Fibroblast of lung (primary cell): ENCODE measurements around the gene METAP1D. TPM values are rescaled to one million over a fixed set of nuclear protein-coding genes. Genes with fewer than 3 reads are reported as not detected.
A peak's percentile ranks its signal among the peaks of the same experiment; 100 is the strongest.

ENCODE experiments used
- DNase-seq, 2 donors: peaks; one replicate each; pipeline versions ENCODE4 v3.0.0 to v3.0.0-alpha.2; 2010; ENCODE audit warnings: low read depth in 2 of 2
- H2AFZ ChIP-seq: 2 replicates; pipeline ENCODE4 v1.5.1; 2012; ENCODE audit warnings: low read length, control low read depth, inconsistent platforms
- H3K27ac ChIP-seq: 2 replicates; pipeline ENCODE4 v1.5.1; 2011; ENCODE audit warnings: low read length, control low read depth; ENCODE audit not compliant: insufficient read depth
- H3K27me3 ChIP-seq: 2 replicates; pipeline ENCODE4 v1.5.1; 2011; ENCODE audit warnings: mild to moderate bottlenecking, low read length; ENCODE audit not compliant: control insufficient read depth, insufficient read depth
- H3K36me3 ChIP-seq: 2 replicates; pipeline ENCODE4 v1.5.1; 2011; ENCODE audit warnings: low read length; ENCODE audit not compliant: control insufficient read depth, insufficient read depth
- H3K4me1 ChIP-seq: 2 replicates; pipeline ENCODE4 v1.5.1; 2011; ENCODE audit warnings: low read length; ENCODE audit not compliant: control insufficient read depth, insufficient read depth; ENCODE audit errors: extremely low read depth
- H3K4me2 ChIP-seq: 2 replicates; pipeline ENCODE4 v1.5.1; 2011; ENCODE audit warnings: low read length, control low read depth; ENCODE audit not compliant: insufficient read depth; ENCODE audit errors: extremely low read depth
- H3K4me3 ChIP-seq, 4 experiments: fragments of 200-600 bp in 1 of 4; sonication (generic) in 1 of 4; replicated peaks in 1 of 4; 2 replicates each; pipeline ENCODE4 v1.5.1; 2011 to 2016; ENCODE audit warnings: low read length in 4 of 4, low read depth in 3 of 4, mild to moderate bottlenecking in 3 of 4, control low read depth in 2 of 4, inconsistent platforms in 1 of 4, mixed read lengths in 1 of 4; ENCODE audit not compliant: insufficient read depth in 1 of 4; ENCODE audit errors: control extremely low read depth in 1 of 4
- H3K79me2 ChIP-seq: 2 replicates; pipeline ENCODE4 v1.5.1; 2012; ENCODE audit warnings: mild to moderate bottlenecking, low read length, inconsistent platforms; ENCODE audit not compliant: control insufficient read depth, insufficient read depth
- H3K9ac ChIP-seq: 2 replicates; pipeline ENCODE4 v1.5.1; 2011; ENCODE audit warnings: mild to moderate bottlenecking, low read length, control low read depth; ENCODE audit not compliant: insufficient read depth
- H3K9me3 ChIP-seq: 2 replicates; pipeline ENCODE4 v1.5.1; 2012; ENCODE audit warnings: low read depth, low read length; ENCODE audit not compliant: control insufficient read depth, insufficient read depth
- H4K20me1 ChIP-seq: 2 replicates; pipeline ENCODE4 v1.5.1; 2011; ENCODE audit warnings: low read length; ENCODE audit not compliant: control insufficient read depth, insufficient read depth; ENCODE audit errors: extremely low read depth
- EZH2 ChIP-seq: IDR thresholded peaks from 2 replicates; pipeline ENCODE4 v1.5.1; 2012; ENCODE audit warnings: low read length, control low read depth, mild to moderate bottlenecking; ENCODE audit errors: missing control alignments
- polyA plus RNA-seq, 2 donors: library from polyadenylated mRNA; depleted of rRNA in 1 of 2; stranded (reverse) in 1 of 2; unstranded in 1 of 2; fragments of >200 nt; gene quantifications; 2 replicates each; pipeline ENCODE4 v1.2.1, GENCODE V29; 2011 to 2012; ENCODE audit warnings: missing spikeins in 1 of 2
- total RNA-seq: library from RNA; depleted of rRNA; stranded (reverse); fragments of >200 nt; gene quantifications from 2 replicates; pipeline ENCODE4 v1.2.1, GENCODE V29; 2014
- TF ChIP-seq, protein P1 (sequence below), 2 donors: IDR thresholded peaks in 1 of 2; conservative IDR thresholded peaks in 1 of 2; 1 replicate in 1 of 2; 2 replicates in 1 of 2; pipeline ENCODE4 v1.5.1; 2011 to 2012; ENCODE audit warnings: low read length in 2 of 2, control low read depth in 1 of 2, inconsistent platforms in 1 of 2, low read depth in 1 of 2, mild to moderate bottlenecking in 1 of 2

METAP1D gene
- total and polyA plus RNA-seq, 2 donors (not counting 1 experiment from before 2014, with no cell fraction given): 6.7 to 6.8 TPM

DNA sequence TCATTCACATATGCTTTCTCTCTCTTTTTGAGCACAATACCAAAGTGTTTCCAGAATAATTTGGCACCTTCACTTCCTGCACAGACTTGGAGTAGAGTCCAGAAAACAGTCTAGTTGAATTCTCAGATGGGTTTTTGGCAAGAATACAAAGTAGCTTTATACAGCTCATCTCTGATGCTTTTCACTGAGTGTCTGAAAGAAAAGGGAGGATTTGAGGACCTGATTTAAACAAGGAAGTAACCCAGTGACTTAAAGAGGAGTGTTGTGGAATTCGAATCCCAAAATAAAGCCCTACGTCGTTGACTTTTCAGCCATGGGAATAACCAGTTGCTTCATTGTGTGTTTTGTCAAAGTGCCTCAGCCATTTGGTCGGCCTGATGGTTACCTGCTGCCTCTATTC, 31.8 kb downstream of the METAP1D start:
- H3K4me3 ChIP-seq: no peak overlapping the region
- no peaks in the 10 kb centered on the region for H3K79me2 ChIP-seq
- DNase-seq: no peak
- no peaks in the 10 kb centered on the region for H3K4me1 ChIP-seq
- H3K9ac ChIP-seq: no peak overlapping the region
- H4K20me1 ChIP-seq: no peaks in the 10 kb centered on the region
- no peak overlapping the region for H3K27ac ChIP-seq
- no peak overlapping the region for H3K4me2 ChIP-seq
- H3K9me3 ChIP-seq: no peaks in the 10 kb centered on the region
- H3K27me3 ChIP-seq: no peaks in the 10 kb centered on the region
- no peaks in the 10 kb centered on the region for H3K36me3 ChIP-seq
- TF ChIP-seq, protein P1, sequence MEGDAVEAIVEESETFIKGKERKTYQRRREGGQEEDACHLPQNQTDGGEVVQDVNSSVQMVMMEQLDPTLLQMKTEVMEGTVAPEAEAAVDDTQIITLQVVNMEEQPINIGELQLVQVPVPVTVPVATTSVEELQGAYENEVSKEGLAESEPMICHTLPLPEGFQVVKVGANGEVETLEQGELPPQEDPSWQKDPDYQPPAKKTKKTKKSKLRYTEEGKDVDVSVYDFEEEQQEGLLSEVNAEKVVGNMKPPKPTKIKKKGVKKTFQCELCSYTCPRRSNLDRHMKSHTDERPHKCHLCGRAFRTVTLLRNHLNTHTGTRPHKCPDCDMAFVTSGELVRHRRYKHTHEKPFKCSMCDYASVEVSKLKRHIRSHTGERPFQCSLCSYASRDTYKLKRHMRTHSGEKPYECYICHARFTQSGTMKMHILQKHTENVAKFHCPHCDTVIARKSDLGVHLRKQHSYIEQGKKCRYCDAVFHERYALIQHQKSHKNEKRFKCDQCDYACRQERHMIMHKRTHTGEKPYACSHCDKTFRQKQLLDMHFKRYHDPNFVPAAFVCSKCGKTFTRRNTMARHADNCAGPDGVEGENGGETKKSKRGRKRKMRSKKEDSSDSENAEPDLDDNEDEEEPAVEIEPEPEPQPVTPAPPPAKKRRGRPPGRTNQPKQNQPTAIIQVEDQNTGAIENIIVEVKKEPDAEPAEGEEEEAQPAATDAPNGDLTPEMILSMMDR (conservative IDR thresholded peaks at IDR 0.05 in 1 of 2, IDR thresholded peaks at IDR 0.05 in 1 of 2; ENCODE audit: low read depth in 1 of 2, low read length in 2 of 2): no peak
- TF ChIP-seq EZH2: no peak
- no peak overlapping the region for H2AFZ ChIP-seq

- H3K9ac ChIP-seq: no peak overlapping the region
These were observed 38.4 kb downstream of the METAP1D start for GRCh38 chr2:172038121-172038520.

GRCh38 chr2:172038604-172039003, 38.9 kb downstream of the METAP1D start:
- DNase-seq: peak in 1 of 2 donors; percentile 50
- Histone ChIP-seq H3K36me3 (no peaks in the 10 kb centered on the region), H3K79me2 (no peaks in the 10 kb centered on the region), H3K4me2 (no peak overlapping the region), H2AFZ (no peak overlapping the region), H3K9me3 (no peaks in the 10 kb centered on the region), H3K27me3 (no peaks in the 10 kb centered on the region), H3K4me1 (no peaks in the 10 kb centered on the region), H3K9ac (no peak overlapping the region), H3K4me3 (no peak overlapping the region), H3K27ac (no peak overlapping the region), H4K20me1 (no peaks in the 10 kb centered on the region)
- no peak for TF ChIP-seq EZH2
- TF ChIP-seq, protein P1 (conservative IDR thresholded peaks at IDR 0.05 in 1 of 2, IDR thresholded peaks at IDR 0.05 in 1 of 2; ENCODE audit: low read depth in 1 of 2, low read length in 2 of 2): no peak

More at GRCh38 chr2:172038121-172038520, 38.4 kb downstream of the METAP1D start:
- no peaks in the 10 kb centered on the region for H3K36me3 ChIP-seq
- H3K4me1 ChIP-seq: no peaks in the 10 kb centered on the region
- H3K4me2 ChIP-seq: no peak overlapping the region
- no peak overlapping the region for H3K27ac ChIP-seq
- no peak for DNase-seq
- H4K20me1 ChIP-seq: no peaks in the 10 kb centered on the region
- no peak for TF ChIP-seq EZH2
- TF ChIP-seq, protein P1 (conservative IDR thresholded peaks at IDR 0.05 in 1 of 2, IDR thresholded peaks at IDR 0.05 in 1 of 2; ENCODE audit: low read depth in 1 of 2, low read length in 2 of 2): no peak
- H3K9me3 ChIP-seq: no peaks in the 10 kb centered on the region
- no peak overlapping the region for H2AFZ ChIP-seq
- no peaks in the 10 kb centered on the region for H3K79me2 ChIP-seq
- H3K4me3 ChIP-seq: no peak overlapping the region
- no peaks in the 10 kb centered on the region for H3K27me3 ChIP-seq
